ENCODE data around the gene GPN2.
"Not testable (repeated sequence)": the region's sequence is repeated elsewhere in the genome, so short reads cannot be mapped to it uniquely, and the experiment has no call there.

DNA sequence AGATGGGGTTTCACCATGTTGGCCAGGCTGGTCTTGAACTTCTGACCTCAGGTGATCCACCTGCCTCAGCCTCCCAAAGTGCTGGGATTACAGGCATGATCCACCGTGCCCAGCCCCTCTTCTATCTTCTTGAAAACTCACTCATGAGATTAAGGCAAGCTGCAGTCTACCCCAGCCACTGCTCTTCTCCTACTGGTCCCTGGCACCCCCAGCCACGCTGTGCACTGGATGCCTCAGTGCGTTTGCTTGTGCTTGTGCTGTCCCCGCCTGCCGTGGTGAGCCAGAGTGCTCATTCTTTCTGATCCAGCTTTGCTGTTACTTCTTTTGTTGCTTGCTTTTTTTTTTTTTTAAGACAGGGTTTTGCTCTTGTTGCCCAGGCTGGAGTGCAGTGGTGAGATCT is 52.4 kb downstream of the GPN2 start:
- TF ChIP-seq, protein P1, sequence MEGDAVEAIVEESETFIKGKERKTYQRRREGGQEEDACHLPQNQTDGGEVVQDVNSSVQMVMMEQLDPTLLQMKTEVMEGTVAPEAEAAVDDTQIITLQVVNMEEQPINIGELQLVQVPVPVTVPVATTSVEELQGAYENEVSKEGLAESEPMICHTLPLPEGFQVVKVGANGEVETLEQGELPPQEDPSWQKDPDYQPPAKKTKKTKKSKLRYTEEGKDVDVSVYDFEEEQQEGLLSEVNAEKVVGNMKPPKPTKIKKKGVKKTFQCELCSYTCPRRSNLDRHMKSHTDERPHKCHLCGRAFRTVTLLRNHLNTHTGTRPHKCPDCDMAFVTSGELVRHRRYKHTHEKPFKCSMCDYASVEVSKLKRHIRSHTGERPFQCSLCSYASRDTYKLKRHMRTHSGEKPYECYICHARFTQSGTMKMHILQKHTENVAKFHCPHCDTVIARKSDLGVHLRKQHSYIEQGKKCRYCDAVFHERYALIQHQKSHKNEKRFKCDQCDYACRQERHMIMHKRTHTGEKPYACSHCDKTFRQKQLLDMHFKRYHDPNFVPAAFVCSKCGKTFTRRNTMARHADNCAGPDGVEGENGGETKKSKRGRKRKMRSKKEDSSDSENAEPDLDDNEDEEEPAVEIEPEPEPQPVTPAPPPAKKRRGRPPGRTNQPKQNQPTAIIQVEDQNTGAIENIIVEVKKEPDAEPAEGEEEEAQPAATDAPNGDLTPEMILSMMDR (IDR thresholded peaks at IDR 0.05), result not testable (repeated sequence)
- TF ChIP-seq POLR2A (IDR thresholded peaks at IDR 0.05), result not testable (repeated sequence)

Data from adrenal gland (tissue), 5 donors.